Measurements from ENCODE around the gene IRAK3. TPM values are rescaled to one million over a fixed set of nuclear protein-coding genes. Genes with fewer than 3 reads are reported as not detected.

Gene IRAK3
- total and polyA plus RNA-seq, 3 donors from 2014 or later = 3.1 to 7.0 (median 6.1) TPM

DNA sequence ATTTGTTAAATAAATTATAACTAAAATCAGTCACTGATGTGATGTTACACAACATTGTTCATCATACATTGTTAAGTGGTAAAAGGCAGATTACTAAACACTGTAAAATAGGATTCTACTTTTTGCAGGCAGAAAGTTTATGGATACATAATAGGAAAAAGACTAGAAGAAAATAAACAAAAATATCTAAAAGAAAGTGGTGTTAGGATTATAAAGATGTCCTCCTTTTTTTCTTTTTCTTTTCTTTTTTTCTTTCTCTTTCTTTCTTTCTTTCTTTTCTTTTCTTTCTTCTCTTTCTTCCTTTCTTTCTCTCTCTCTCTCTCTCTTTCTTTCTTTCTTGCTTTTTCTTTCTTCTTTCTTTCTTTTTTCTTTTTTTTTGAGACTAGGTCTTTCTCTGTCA lies 73.7 kb downstream of the IRAK3 start:
- Histone ChIP-seq H3K4me3 (no peak overlapping the region), H3K4me1 (no peaks in the 10 kb centered on the region), H3K36me3 (ENCODE audit: low read depth, missing control alignments) (no peaks in the 10 kb centered on the region), H3K27ac (no peak overlapping the region), H3K27me3 (no peaks in the 10 kb centered on the region), H3K9me3 (no peaks in the 10 kb centered on the region)
- DNase-seq = no peak
- intact Hi-C loops (cut with DNase I; ENCODE audit: low total_unique reads) = no loop called here
- TF ChIP-seq POLR2A (IDR thresholded peaks at IDR 0.05) = no peak
- TF ChIP-seq, protein P1, sequence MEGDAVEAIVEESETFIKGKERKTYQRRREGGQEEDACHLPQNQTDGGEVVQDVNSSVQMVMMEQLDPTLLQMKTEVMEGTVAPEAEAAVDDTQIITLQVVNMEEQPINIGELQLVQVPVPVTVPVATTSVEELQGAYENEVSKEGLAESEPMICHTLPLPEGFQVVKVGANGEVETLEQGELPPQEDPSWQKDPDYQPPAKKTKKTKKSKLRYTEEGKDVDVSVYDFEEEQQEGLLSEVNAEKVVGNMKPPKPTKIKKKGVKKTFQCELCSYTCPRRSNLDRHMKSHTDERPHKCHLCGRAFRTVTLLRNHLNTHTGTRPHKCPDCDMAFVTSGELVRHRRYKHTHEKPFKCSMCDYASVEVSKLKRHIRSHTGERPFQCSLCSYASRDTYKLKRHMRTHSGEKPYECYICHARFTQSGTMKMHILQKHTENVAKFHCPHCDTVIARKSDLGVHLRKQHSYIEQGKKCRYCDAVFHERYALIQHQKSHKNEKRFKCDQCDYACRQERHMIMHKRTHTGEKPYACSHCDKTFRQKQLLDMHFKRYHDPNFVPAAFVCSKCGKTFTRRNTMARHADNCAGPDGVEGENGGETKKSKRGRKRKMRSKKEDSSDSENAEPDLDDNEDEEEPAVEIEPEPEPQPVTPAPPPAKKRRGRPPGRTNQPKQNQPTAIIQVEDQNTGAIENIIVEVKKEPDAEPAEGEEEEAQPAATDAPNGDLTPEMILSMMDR (IDR thresholded peaks at IDR 0.05) = no peak

- no peaks in the 10 kb centered on the region for H3K36me3 ChIP-seq (ENCODE audit: low read depth, missing control alignments)
- H3K9me3 ChIP-seq = no peaks in the 10 kb centered on the region
- H3K27me3 ChIP-seq = no peaks in the 10 kb centered on the region
- H3K4me1 ChIP-seq = no peaks in the 10 kb centered on the region
- intact Hi-C loops (cut with DNase I; ENCODE audit: low total_unique reads) = no loop called here
- H3K27ac ChIP-seq = no peak overlapping the region
- 74 to 75% methylated on average over 3 of the region's 3 CpGs for WGBS, 2 donors
- TF ChIP-seq, protein P1 (IDR thresholded peaks at IDR 0.05) = no peak
- TF ChIP-seq POLR2A (IDR thresholded peaks at IDR 0.05) = no peak
- DNase-seq = no peak
- H3K4me3 ChIP-seq = no peak overlapping the region
Observed at GRCh38 chr12:66268562-66268961, 79.5 kb downstream of the IRAK3 start.

- Histone ChIP-seq H3K9me3 (no peaks in the 10 kb centered on the region), H3K4me1 (no peaks in the 10 kb centered on the region), H3K27ac (no peak overlapping the region), H3K36me3 (ENCODE audit: low read depth, missing control alignments) (no peaks in the 10 kb centered on the region), H3K4me3 (no peak overlapping the region), H3K27me3 (no peaks in the 10 kb centered on the region)
- no peak for DNase-seq
- WGBS, 2 donors = 85 to 86% methylated on average over 6 of the region's 6 CpGs
- TF ChIP-seq, protein P1 (IDR thresholded peaks at IDR 0.05) = no peak
- no peak for TF ChIP-seq POLR2A (IDR thresholded peaks at IDR 0.05)
- intact Hi-C loops (cut with DNase I; ENCODE audit: low total_unique reads) = no loop called here
Observed at GRCh38 chr12:66269142-66269541, 80.1 kb downstream of the IRAK3 start.

- 73 to 78% methylated on average over 5 of the region's 5 CpGs for WGBS, 2 donors
- Histone ChIP-seq H3K9me3 (no peaks in the 10 kb centered on the region), H3K4me1 (no peaks in the 10 kb centered on the region), H3K36me3 (ENCODE audit: low read depth, missing control alignments) (no peaks in the 10 kb centered on the region), H3K27me3 (no peaks in the 10 kb centered on the region), H3K4me3 (no peak overlapping the region), H3K27ac (no peak overlapping the region)
- peak; percentile 30 for DNase-seq
- intact Hi-C loops (cut with DNase I; ENCODE audit: low total_unique reads) = no loop called here
- no peak for TF ChIP-seq POLR2A (IDR thresholded peaks at IDR 0.05)
- TF ChIP-seq, protein P1 (IDR thresholded peaks at IDR 0.05) = peak; percentile 38 to 63 (median 52)
Observed at GRCh38 chr12:66269757-66270383, 80.9 kb downstream of the IRAK3 start.

DNA sequence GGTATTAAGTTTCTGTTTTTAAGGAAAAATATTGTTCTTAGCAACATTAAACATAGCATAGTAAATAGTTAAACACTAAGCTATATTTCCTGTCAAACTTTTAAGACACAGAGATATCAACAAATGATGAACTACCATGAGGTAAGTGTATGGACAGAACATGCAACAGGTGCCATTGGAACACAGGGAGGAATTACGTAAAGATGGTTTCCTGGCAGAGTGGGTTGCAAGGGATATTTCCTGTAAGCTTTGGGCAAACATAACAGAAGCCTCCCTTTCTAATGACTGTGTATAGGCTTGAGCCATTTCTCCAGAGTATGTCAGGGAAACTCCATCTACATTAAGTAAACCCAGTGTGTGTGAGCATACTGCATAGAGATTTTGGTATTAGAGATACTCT lies 81.6 kb downstream of the IRAK3 start:
- DNase-seq = no peak
- Histone ChIP-seq H3K4me1 (no peaks in the 10 kb centered on the region), H3K9me3 (no peaks in the 10 kb centered on the region), H3K27me3 (no peaks in the 10 kb centered on the region), H3K27ac (no peak overlapping the region), H3K36me3 (ENCODE audit: low read depth, missing control alignments) (no peaks in the 10 kb centered on the region), H3K4me3 (no peak overlapping the region)
- WGBS, 2 donors = 87 to 89% methylated on average over 1 of the region's 1 CpG
- intact Hi-C loops (cut with DNase I; ENCODE audit: low total_unique reads) = no loop called here
- TF ChIP-seq, protein P1 (IDR thresholded peaks at IDR 0.05) = no peak
- TF ChIP-seq POLR2A (IDR thresholded peaks at IDR 0.05) = no peak

Measured in testis (tissue), 3 donors.